Measurements from ENCODE around the gene TNRC18.
"Not testable (repeated sequence)": the region's sequence is repeated elsewhere in the genome, so short reads cannot be mapped to it uniquely, and the experiment has no call there.

Gene TNRC18

DNA sequence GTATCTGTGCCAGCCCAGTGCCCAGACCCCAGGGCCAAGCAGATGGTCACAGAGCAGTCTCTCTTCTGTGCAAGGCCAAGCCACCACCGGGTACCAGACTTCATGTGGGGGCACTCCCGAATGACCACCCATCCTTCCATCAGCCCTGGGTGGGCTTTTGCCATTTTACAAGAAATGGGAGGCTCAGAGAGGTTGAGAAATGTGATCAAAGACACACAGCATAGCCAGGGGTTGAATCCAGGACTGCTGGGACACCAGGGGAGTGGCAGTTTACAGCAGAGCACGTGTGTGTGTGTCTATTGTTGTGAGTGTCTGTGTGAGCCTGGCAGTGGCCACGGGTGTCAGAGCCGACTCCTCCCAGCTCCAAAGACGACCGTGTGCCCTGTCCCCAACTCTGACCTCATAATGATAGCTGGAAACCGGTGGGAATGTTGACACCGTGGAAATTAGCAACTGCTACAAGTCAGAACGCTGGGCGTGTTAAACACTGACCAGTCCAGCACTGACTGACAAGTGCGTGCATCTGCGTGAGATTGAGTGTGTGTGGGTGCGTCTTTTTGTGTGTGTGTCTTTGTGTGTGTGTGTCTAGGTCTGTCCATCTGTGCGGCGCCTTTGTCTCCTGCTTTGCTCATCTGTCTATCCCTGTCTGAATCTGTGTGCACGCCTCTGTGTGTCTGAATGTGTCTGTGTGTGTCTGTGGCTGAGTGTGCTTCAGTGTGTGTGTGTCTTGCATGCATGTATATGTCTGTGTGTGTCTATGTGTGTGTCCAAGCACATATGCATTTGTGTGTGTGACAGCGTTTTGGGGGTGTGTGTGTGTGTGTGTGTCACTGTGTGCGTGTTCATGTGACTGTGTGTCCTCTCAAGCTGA, 158.1 kb downstream of the TNRC18 start:
- TF ChIP-seq FOXP2 (optimal IDR thresholded peaks at IDR 0.05; ENCODE audit: control extremely low read depth, extremely low read length, insufficient read depth): no peak
- TF ChIP-seq POLR2AphosphoS5 (IDR thresholded peaks at IDR 0.05; ENCODE audit: borderline replicate concordance, low read depth, low read length): no peak
- TF ChIP-seq EZH2 (IDR thresholded peaks at IDR 0.05): no peak
- no peaks in the 10 kb centered on the region for H3K9me3 ChIP-seq (ENCODE audit: low read depth, low read length)
- no peak for DNase-seq (ENCODE audit: low read depth, low spot score)
- no peaks in the 10 kb centered on the region for H3K36me3 ChIP-seq (ENCODE audit: insufficient read depth, low read length)
- H3K9ac ChIP-seq (ENCODE audit: insufficient read length): no peak overlapping the region
- H3K4me3 ChIP-seq: no peak overlapping the region
- H3K27ac ChIP-seq: no peak overlapping the region

DNA sequence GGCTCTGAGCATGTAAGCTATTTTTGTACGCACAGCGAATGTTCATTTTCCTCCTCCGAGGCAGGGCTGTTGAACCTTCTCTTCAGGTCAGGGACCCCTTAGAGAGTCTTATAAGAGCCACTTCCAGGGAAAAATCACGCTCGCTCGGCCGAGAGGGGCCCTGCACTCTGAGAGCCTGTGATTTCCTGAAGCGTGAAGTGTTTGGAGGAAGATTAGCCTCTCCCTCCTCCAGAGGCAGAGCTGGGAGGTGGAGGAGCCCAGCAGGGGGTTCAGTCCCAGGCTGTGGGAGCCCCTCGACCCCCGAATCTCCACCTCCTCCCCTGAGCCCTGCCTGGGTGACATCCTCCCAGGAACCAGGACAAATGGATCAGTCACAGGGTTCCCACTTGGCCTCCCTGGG, 160.6 kb downstream of the TNRC18 start:
- H3K9ac ChIP-seq (ENCODE audit: insufficient read length); DNase-seq (ENCODE audit: low read depth, low spot score); H3K27ac ChIP-seq; H3K9me3 ChIP-seq (ENCODE audit: low read depth, low read length); H3K36me3 ChIP-seq (ENCODE audit: insufficient read depth, low read length); H3K4me3 ChIP-seq: not testable (repeated sequence)

DNA sequence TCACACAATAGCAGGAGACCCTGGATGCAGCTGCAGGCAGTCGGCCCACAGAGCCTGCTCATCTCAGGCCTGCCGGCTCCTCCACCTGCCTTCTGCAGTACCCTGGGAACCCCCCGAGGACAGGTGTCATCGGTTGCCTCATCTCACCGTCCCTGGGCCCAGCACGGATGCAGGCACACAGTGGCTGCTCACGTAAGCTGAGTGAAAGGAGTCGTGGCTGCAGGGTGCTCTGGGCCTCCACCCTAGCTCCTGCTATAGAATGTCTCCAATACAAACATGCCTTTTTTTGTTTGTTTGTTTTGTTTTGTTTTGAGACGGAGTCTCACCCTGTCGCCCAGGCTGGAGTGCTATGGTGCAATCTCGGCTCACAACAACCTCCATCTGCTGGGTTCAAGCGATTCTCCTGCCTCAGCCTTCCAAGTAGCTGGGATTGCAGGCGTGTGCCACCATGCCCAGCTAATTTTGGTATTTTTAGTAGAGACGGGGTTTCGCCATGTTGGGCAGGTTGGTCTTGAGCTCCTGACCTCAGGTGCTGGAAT, 163.0 kb downstream of the TNRC18 start:
- not testable (repeated sequence) for H3K9ac ChIP-seq (ENCODE audit: insufficient read length); H3K4me3 ChIP-seq; H3K36me3 ChIP-seq (ENCODE audit: insufficient read depth, low read length); H3K9me3 ChIP-seq (ENCODE audit: low read depth, low read length); DNase-seq (ENCODE audit: low read depth, low spot score); H3K27ac ChIP-seq

Measured in SK-N-MC (cell line).